PC-9 (cell line): ENCODE measurements around the gene NLRP1. TPM values are rescaled to one million over a fixed set of nuclear protein-coding genes. Genes with fewer than 3 reads are reported as not detected.

Experiments
- BruUV-seq: library from RNA; stranded (reverse); fragments of 400-500 nt; replicated peaks from 2 replicates; lab custom pipeline; 2021; lab: Mats Ljungman, UMichigan
- CTCF ChIA-PET: fragments of 300-600 bp; sonication (Branson Sonifier 250); formaldehyde crosslinking; loops from one replicate; lab custom pipeline; 2022; ENCODE audit warnings: antibody characterized with exemption; lab: Charles Lee
- POLR2A ChIA-PET: fragments of 300-600 bp; sonication (Branson Sonifier 250); formaldehyde crosslinking; loops from one replicate; lab custom pipeline; 2022; ENCODE audit warnings: antibody characterized with exemption; ENCODE audit not compliant: unreplicated experiment; lab: Charles Lee
- DNase-seq, 2 experiments: peaks; one replicate each; pipeline versions ENCODE4 v3.0.0 to v3.0.0-alpha.2; 2015 to 2022; ENCODE audit warnings: mixed read lengths in 1 of 2
- H2AFZ ChIP-seq: fragments of 200-600 bp; sonication (generic); 2 replicates; pipeline ENCODE4 v1.8.1; 2017; ENCODE audit warnings: antibody characterized with exemption
- H3F3A ChIP-seq: fragments of 200-600 bp; sonication (generic); 2 replicates; pipeline ENCODE4 v1.8.1; 2017; ENCODE audit warnings: antibody characterized with exemption, mild to moderate bottlenecking, low read depth; ENCODE audit not compliant: insufficient read depth
- H3K27ac ChIP-seq: fragments of 200-600 bp; sonication (generic); 2 replicates; pipeline ENCODE4 v1.6.1; 2016; ENCODE audit warnings: mixed run types
- H3K27me3 ChIP-seq: fragments of 200-600 bp; sonication (generic); 2 replicates; pipeline ENCODE4 v1.6.1; 2016; ENCODE audit warnings: low read depth, mixed run types; ENCODE audit not compliant: insufficient read depth
- H3K36me3 ChIP-seq: fragments of 200-600 bp; sonication (generic); 2 replicates; pipeline ENCODE4 v1.6.1; 2016; ENCODE audit warnings: low read depth, mixed run types
- H3K4me1 ChIP-seq: fragments of 200-600 bp; sonication (generic); replicated peaks from 2 replicates; pipeline ENCODE4 v1.6.1; 2016; ENCODE audit warnings: mixed run types; ENCODE audit not compliant: insufficient read depth
- H3K4me2 ChIP-seq: fragments of 200-600 bp; sonication (generic); 2 replicates; pipeline ENCODE4 v1.6.1; 2017; ENCODE audit warnings: mixed run types
- H3K4me3 ChIP-seq: fragments of 200-600 bp; sonication (generic); 2 replicates; pipeline ENCODE4 v1.6.1; 2016; ENCODE audit warnings: mixed run types
- H3K79me2 ChIP-seq: fragments of 200-600 bp; sonication (generic); 2 replicates; pipeline ENCODE4 v1.6.1; 2017; ENCODE audit warnings: low read depth, mixed run types
- H3K9me2 ChIP-seq: fragments of 200-600 bp; sonication (generic); 2 replicates; pipeline ENCODE4 v1.8.1; 2017; ENCODE audit warnings: mild to moderate bottlenecking; ENCODE audit not compliant: insufficient read depth
- H3K9me3 ChIP-seq: fragments of 200-600 bp; sonication (generic); 2 replicates; pipeline ENCODE4 v1.8.1; 2016; ENCODE audit warnings: low read depth; ENCODE audit not compliant: insufficient read depth
- H4K20me1 ChIP-seq: fragments of 200-600 bp; sonication (generic); 2 replicates; pipeline ENCODE4 v1.8.1; 2017; ENCODE audit not compliant: insufficient read depth
- CTCF ChIP-seq: fragments of 200-600 bp; sonication (generic); conservative IDR thresholded peaks from 2 replicates; pipeline ENCODE4 v1.6.1; 2017; ENCODE audit warnings: mixed run types, antibody characterized with exemption, mild to moderate bottlenecking, moderate library complexity
- EZH2 ChIP-seq: fragments of 200-600 bp; sonication (generic); IDR thresholded peaks from 2 replicates; pipeline ENCODE4 v1.8.0; 2017; ENCODE audit warnings: antibody characterized with exemption, low read depth
- intact Hi-C: fragments of 100-400 bp; cut with micrococcal nuclease; formaldehyde crosslinking; loops from one replicate; pipeline ENCODE4 v1.10.0; 2022; ENCODE audit not compliant: unreplicated experiment
- total RNA-seq: library from RNA; stranded (reverse); gene quantifications from 2 replicates; pipeline ENCODE4 v1.2.3, GENCODE V29; 2021

Gene NLRP1
- total RNA-seq, 1 experiment from 2014 or later = 0.63 TPM

GRCh38 chr17:5508810-5509209, 75.5 kb downstream of the NLRP1 start:
- no peak overlapping the region for H2AFZ ChIP-seq
- H3K9me3 ChIP-seq = no peaks in the 10 kb centered on the region
- H3K9me2 ChIP-seq = no peaks in the 10 kb centered on the region
- no peaks in the 10 kb centered on the region for H3F3A ChIP-seq
- no peaks in the 10 kb centered on the region for H3K4me1 ChIP-seq
- 0 out of 2 replicates have a peak, but pooled peaks cover 2% of the 10 kb centered on the region for H3K27me3 ChIP-seq
- H3K79me2 ChIP-seq = no peaks in the 10 kb centered on the region
- no peaks in the 10 kb centered on the region for H4K20me1 ChIP-seq
- intact Hi-C loops = no loop called here
- TF ChIP-seq EZH2 = no peak
- no peaks in the 10 kb centered on the region for H3K36me3 ChIP-seq
- CTCF ChIA-PET = no interaction called here
- H3K27ac ChIP-seq = no peak overlapping the region
- no peak overlapping the region for H3K4me3 ChIP-seq
- no TSS peak for BruUV-seq
- POLR2A ChIA-PET = no interaction called here
- no peak for DNase-seq
- H3K4me2 ChIP-seq = no peak overlapping the region

GRCh38 chr17:5506307-5506706, 78.0 kb downstream of the NLRP1 start:
- Histone ChIP-seq H4K20me1 (no peaks in the 10 kb centered on the region), H2AFZ (no peak overlapping the region), H3F3A (no peaks in the 10 kb centered on the region), H3K9me3 (no peaks in the 10 kb centered on the region), H3K27me3 (0 out of 2 replicates have a peak, but pooled peaks cover 2% of the 10 kb centered on the region), H3K9me2 (no peaks in the 10 kb centered on the region), H3K36me3 (no peaks in the 10 kb centered on the region), H3K4me2 (no peak overlapping the region), H3K4me1 (no peaks in the 10 kb centered on the region), H3K79me2 (no peaks in the 10 kb centered on the region), H3K27ac (no peak overlapping the region), H3K4me3 (no peak overlapping the region)
- DNase-seq = no peak
- no TSS peak for BruUV-seq
- TF ChIP-seq CTCF (no peak), EZH2 (no peak)
- ChIA-PET POLR2A (no interaction called here), CTCF (no interaction called here)
- intact Hi-C loops = no loop called here

- no peaks in the 10 kb centered on the region for H3K9me3 ChIP-seq
- POLR2A ChIA-PET = no interaction called here
- no peak overlapping the region for H3K27ac ChIP-seq
- H2AFZ ChIP-seq = no peak overlapping the region
- no TSS peak for BruUV-seq
- H3F3A ChIP-seq = no peaks in the 10 kb centered on the region
- CTCF ChIA-PET = no interaction called here
- 0 out of 2 replicates have a peak, but pooled peaks cover 2% of the 10 kb centered on the region for H3K27me3 ChIP-seq
- no peaks in the 10 kb centered on the region for H3K4me1 ChIP-seq
- no peaks in the 10 kb centered on the region for H4K20me1 ChIP-seq
- H3K9me2 ChIP-seq = no peaks in the 10 kb centered on the region
- intact Hi-C loops = no loop called here
- no peaks in the 10 kb centered on the region for H3K79me2 ChIP-seq
- no peak overlapping the region for H3K4me3 ChIP-seq
- TF ChIP-seq CTCF (no peak), EZH2 (no peak)
- H3K4me2 ChIP-seq = no peak overlapping the region
- DNase-seq = no peak
- no peaks in the 10 kb centered on the region for H3K36me3 ChIP-seq
Observed at GRCh38 chr17:5502552-5502951, 81.8 kb downstream of the NLRP1 start.

- no peak overlapping the region for H2AFZ ChIP-seq
- no peaks in the 10 kb centered on the region for H4K20me1 ChIP-seq
- no peaks in the 10 kb centered on the region for H3K9me2 ChIP-seq
- no peak overlapping the region for H3K4me3 ChIP-seq
- no peaks in the 10 kb centered on the region for H3K9me3 ChIP-seq
- no peak for DNase-seq
- H3F3A ChIP-seq = no peaks in the 10 kb centered on the region
- no peaks in the 10 kb centered on the region for H3K4me1 ChIP-seq
- ChIA-PET CTCF (interaction anchor here (0.6 kb wide), 2 partner anchors 33 to 37 kb away, joined by 3 read pairs; partner anchors contain the start of gene DHX33), POLR2A (no interaction called here)
- H3K36me3 ChIP-seq = no peaks in the 10 kb centered on the region
- TF ChIP-seq EZH2 = no peak
- TF ChIP-seq CTCF = no peak
- H3K27me3 ChIP-seq = 0 out of 2 replicates have a peak, but pooled peaks cover 2% of the 10 kb centered on the region
- no peak overlapping the region for H3K27ac ChIP-seq
- H3K4me2 ChIP-seq = no peak overlapping the region
- no TSS peak for BruUV-seq
- intact Hi-C loops = no loop called here
- H3K79me2 ChIP-seq = no peaks in the 10 kb centered on the region
Observed at GRCh38 chr17:5501685-5502084, 82.6 kb downstream of the NLRP1 start.
